GM10266 (cell line): ENCODE data around the gene TSPOAP1.

Source experiments
- DNase-seq: peaks from one replicate; pipeline ENCODE4 v3.0.0; 2012; ENCODE audit errors: extremely low spot score
- TF ChIP-seq, protein P1 (sequence below): IDR thresholded peaks from 2 replicates; pipeline ENCODE4 v1.5.1; 2012; ENCODE audit warnings: mild to moderate bottlenecking, low read depth; ENCODE audit not compliant: control insufficient read depth, insufficient read depth; ENCODE audit errors: missing control alignments

The TSPOAP1 gene

DNA sequence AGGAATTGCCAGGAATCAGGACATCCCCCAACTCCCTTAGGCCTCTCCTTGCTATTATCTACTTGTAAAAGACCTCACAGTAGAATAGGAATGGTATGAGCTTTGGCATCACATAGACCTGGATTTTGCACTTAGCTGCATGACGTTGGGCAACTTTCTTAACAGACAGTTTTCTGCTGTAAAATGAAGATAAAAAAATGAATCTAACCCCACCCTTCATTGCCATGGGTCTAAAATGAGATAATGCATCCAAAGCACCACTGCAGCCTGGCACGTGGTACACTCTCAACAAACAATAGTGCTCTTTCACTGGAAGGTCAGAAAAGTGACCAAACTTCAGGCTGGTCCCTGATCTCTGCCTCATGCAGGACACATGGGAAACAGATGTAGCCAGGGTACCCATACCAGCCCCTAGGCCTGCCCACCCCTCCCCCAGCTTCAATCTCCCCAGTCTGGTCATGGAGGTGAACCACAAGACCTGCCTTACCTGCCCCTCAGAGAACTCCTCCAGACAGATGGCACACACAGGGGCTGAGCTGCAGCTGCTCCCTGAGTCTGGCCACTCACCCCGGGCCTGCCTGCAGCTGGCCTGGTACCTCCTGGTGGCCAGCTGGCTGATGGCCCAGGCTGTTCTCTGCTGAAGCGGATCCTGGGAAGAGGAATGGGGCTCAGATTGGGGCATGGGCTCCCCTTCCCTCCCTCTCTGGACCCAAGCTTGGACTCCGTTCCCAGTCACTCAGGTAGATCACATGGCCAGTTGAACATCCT lies 31.9 kb upstream of the TSPOAP1 start:
- DNase-seq = peak; percentile 11
- TF ChIP-seq, protein P1, sequence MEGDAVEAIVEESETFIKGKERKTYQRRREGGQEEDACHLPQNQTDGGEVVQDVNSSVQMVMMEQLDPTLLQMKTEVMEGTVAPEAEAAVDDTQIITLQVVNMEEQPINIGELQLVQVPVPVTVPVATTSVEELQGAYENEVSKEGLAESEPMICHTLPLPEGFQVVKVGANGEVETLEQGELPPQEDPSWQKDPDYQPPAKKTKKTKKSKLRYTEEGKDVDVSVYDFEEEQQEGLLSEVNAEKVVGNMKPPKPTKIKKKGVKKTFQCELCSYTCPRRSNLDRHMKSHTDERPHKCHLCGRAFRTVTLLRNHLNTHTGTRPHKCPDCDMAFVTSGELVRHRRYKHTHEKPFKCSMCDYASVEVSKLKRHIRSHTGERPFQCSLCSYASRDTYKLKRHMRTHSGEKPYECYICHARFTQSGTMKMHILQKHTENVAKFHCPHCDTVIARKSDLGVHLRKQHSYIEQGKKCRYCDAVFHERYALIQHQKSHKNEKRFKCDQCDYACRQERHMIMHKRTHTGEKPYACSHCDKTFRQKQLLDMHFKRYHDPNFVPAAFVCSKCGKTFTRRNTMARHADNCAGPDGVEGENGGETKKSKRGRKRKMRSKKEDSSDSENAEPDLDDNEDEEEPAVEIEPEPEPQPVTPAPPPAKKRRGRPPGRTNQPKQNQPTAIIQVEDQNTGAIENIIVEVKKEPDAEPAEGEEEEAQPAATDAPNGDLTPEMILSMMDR = no peak

DNA sequence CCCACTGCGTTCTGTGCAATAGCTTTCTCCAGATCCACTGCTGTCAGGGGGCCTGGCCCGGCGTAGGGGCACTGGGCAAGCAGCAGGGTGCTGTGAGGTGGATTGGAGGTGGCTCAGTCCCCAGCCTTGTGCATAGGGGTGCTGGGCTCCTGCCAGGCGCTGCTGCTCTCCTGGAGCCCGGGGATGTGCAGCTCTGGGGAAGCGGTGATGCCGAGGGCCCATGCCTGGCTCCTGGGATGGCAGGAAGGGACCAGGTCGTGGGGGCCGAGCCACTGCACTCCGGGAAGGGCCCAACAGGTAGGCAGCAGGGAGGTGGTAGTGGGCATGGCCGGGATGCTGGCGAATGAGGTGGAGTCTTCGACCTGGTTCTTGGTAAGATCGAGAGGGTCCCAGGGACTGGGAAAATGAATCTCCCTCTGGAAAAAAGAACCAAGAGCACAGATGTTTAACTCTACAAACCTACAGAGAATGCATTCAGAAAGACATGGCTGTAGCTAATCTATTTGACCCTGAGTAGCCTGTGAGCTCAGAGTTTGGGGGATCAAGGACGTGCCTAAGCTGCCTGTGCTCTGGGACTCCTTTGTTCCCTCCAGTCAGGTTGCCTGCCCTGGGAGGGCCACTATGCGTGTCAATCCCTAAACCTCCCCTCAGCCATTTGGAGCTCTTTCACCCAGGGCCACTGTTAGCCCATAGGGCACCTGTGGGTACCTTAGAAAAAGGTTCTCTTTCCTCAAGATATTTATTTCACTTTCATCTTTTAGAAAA lies 30.0 kb upstream of the TSPOAP1 start:
- TF ChIP-seq, protein P1 = no peak
- DNase-seq = no peak

DNA sequence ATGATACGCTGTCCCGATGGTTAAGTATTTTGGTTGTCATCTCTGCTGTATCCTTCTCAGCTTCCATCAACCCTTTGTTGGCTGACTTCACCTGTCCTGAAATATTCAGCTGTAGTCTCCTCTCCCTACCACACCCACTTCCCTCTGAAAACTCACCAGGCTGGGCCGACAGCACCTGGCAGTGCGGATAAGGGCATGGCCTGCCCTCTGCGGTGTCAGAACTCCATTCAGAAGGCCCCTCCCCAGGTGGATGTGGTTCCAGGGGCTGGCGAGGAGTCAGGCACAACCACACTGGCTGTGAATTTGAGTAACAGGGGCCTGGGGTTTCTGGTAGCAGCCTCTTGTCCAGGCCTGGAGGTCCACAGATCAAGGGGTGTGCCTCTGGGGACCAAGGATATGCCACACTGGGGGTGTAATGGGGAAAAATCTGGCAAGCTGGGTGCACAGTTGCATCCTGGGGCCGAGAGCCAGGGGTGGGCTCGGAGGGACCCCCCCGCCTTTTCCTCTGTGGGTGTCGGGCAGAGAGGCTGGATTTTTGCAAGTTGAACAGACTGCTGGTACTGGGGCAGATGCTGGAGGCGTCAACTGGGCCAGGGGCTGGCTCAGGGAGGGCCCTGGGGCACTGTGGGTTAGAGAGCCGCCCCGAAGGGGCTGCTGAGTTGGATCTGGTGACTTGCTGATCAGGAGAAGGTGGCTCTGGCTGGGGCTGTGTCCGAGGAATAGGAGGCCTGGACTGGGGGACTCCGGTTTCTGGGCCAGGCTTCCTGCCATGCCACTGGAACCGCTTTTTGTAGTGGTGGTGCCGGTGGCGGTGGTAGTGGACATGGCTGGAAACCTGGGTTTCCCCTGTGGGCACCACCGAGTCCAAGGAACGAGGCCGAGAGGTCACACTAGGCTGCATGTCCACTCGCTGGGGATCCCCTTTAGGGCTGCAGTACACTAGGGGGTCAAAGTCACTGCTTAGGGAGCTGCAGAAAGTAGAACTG lies 29.0 kb upstream of the TSPOAP1 start:
- DNase-seq = no peak
- TF ChIP-seq, protein P1 = no peak

DNA sequence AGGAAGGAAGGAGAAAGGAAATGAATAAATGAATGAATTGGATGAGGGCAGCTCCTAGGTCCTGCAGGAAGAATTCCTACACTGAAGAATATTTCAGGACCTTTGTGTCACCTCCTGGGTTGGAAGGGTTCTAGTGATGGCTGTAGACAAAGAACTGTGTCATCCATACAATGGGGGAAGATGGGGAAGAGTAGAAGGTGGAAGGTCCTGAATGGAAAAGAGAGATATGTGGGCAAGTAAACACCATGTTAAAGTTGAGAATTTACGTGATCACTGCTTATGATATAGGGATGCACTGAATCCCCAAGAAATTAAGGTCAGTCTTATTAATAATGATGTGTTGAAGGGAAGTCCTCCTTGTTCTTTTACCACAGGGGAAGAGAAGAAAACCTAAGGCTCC lies 27.6 kb upstream of the TSPOAP1 start:
- no peak for DNase-seq
- TF ChIP-seq, protein P1 = no peak

DNA sequence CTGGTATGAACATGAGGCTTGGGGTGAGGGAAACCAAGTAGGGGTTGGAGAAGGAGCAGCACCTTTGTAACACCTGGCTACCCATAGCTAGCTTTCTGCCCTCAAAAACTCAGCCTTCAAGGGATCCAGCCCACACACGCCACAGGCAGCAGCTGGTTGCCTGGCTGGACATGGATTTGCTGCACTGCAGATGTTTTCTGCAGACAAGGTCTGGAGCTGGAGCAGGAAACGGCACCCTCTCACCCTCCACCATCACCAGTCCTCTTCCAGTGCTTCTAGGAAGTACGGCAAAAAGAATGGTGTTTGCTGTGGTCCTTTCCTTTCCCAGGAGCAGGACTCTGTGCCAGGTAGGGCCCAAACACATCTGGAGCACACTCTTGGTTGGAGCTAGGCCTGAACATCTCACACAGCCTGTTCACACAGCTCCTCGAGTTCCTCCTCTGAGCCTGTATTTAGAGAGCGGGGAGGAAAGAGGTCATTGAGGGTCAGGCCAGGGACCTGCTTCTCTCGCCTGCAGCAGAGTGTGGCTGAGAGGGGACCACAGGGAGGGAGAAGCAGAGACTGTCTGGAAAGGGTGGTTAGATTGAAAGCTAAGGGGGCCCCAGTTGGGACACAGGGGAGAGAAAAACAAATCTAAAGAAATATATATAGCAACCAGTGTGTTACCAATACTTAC lies 26.1 kb upstream of the TSPOAP1 start:
- no peak for DNase-seq
- TF ChIP-seq, protein P1 = no peak

DNA sequence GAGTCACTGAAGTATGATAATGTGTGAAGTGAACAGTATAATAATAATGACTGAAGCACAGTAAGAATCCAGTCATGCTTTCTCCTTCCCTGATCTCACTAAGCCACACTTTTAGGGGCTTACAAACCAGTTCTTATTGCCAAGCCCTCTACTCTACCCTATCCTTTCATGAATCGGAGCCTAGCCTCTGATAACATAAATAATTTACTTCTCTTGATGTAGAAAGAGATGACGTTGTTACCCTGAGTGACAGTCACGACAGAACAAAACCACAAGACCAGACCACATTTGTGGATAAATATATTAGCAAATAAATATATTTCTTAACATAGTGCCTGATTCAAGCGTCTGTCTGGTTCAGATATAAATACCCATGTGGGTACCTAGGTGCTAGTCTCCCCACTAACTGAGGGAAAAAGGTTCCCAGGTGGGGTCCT lies 24.8 kb upstream of the TSPOAP1 start:
- TF ChIP-seq, protein P1 = no peak
- DNase-seq = no peak
